ENCODE data around the gene CUBN. TPM values are rescaled to one million over a fixed set of nuclear protein-coding genes. Genes with fewer than 3 reads are reported as not detected.

The CUBN gene
- total RNA-seq, 1 experiment from 2014 or later: not detected

GRCh38 chr10:16779384-16779915 is 350.2 kb downstream of the CUBN start:
- H3K4me1 ChIP-seq (ENCODE audit: low read length): peaks cover 4% of the 10 kb centered on the region
- H3K9ac ChIP-seq (ENCODE audit: low read length): no peak overlapping the region
- no peak overlapping the region for H3K4me2 ChIP-seq (ENCODE audit: low read depth, low read length, poor library complexity, severe bottlenecking)
- no peak overlapping the region for H3K27ac ChIP-seq (ENCODE audit: low read length)
- H3K79me2 ChIP-seq (ENCODE audit: low read length): peaks cover 5% of the 10 kb centered on the region; the same call in 1 of the 2 replicates
- no peaks in the 10 kb centered on the region for H3K9me3 ChIP-seq (ENCODE audit: low read length)
- no peaks in the 10 kb centered on the region for H3K27me3 ChIP-seq (ENCODE audit: low read length)
- H3K36me3 ChIP-seq (ENCODE audit: insufficient read depth, low read length): no peaks in the 10 kb centered on the region
- no peaks in the 10 kb centered on the region for H4K20me1 ChIP-seq (ENCODE audit: insufficient read depth, low read depth, low read length)
- no peak for DNase-seq
- H3K4me3 ChIP-seq (ENCODE audit: low read length): no peak overlapping the region
- no peak overlapping the region for H2AFZ ChIP-seq (ENCODE audit: low read length)
- no peaks in the 10 kb centered on the region for H3K9me2 ChIP-seq (replicated peaks; ENCODE audit: insufficient read depth, low read length)

GRCh38 chr10:16777473-16778370 is 351.9 kb downstream of the CUBN start:
- Histone ChIP-seq H4K20me1 (ENCODE audit: insufficient read depth, low read depth, low read length) (no peaks in the 10 kb centered on the region), H2AFZ (ENCODE audit: low read length) (no peak overlapping the region), H3K9me3 (ENCODE audit: low read length) (no peaks in the 10 kb centered on the region), H3K4me3 (ENCODE audit: low read length) (no peak overlapping the region), H3K9ac (ENCODE audit: low read length) (peak overlapping the region; percentile 9; the same call in 1 of the 2 replicates), H3K36me3 (ENCODE audit: insufficient read depth, low read length) (no peaks in the 10 kb centered on the region), H3K79me2 (ENCODE audit: low read length) (peaks cover 9% of the 10 kb centered on the region; the same call in 1 of the 2 replicates), H3K4me1 (ENCODE audit: low read length) (peaks cover 4% of the 10 kb centered on the region), H3K27me3 (ENCODE audit: low read length) (no peaks in the 10 kb centered on the region), H3K27ac (ENCODE audit: low read length) (no peak overlapping the region), H3K9me2 (replicated peaks; ENCODE audit: insufficient read depth, low read length) (no peaks in the 10 kb centered on the region), H3K4me2 (ENCODE audit: low read depth, low read length, poor library complexity, severe bottlenecking) (no peak overlapping the region)
- peak; percentile 85 for DNase-seq

- H3K9me2 ChIP-seq (replicated peaks; ENCODE audit: insufficient read depth, low read length): no peaks in the 10 kb centered on the region
- H3K4me3 ChIP-seq (ENCODE audit: low read length): no peak overlapping the region
- H3K9ac ChIP-seq (ENCODE audit: low read length): peak overlapping the region; percentile 9; the same call in 1 of the 2 replicates
- H3K9me3 ChIP-seq (ENCODE audit: low read length): no peaks in the 10 kb centered on the region
- H3K27me3 ChIP-seq (ENCODE audit: low read length): no peaks in the 10 kb centered on the region
- H3K27ac ChIP-seq (ENCODE audit: low read length): no peak overlapping the region
- peaks cover 4% of the 10 kb centered on the region for H3K4me1 ChIP-seq (ENCODE audit: low read length)
- DNase-seq: no peak
- H2AFZ ChIP-seq (ENCODE audit: low read length): no peak overlapping the region
- no peaks in the 10 kb centered on the region for H4K20me1 ChIP-seq (ENCODE audit: insufficient read depth, low read depth, low read length)
- no peak overlapping the region for H3K4me2 ChIP-seq (ENCODE audit: low read depth, low read length, poor library complexity, severe bottlenecking)
- H3K36me3 ChIP-seq (ENCODE audit: insufficient read depth, low read length): no peaks in the 10 kb centered on the region
- peaks cover 14% of the 10 kb centered on the region; the same call in 1 of the 2 replicates for H3K79me2 ChIP-seq (ENCODE audit: low read length)
Observed at GRCh38 chr10:16776896-16777295, 352.7 kb downstream of the CUBN start.

Small RNAs within 50 kb of the gene (small RNA-seq; reads per million reads assigned to genes)
- not detected for gene AC067747.1

Other genes starting within 250 kb of the CUBN start
- gene TRDMT1, start 71.9 kb upstream of the CUBN start, total RNA-seq (2014; rRNA removed; shearing (Covaris generic); ENCODE audit: low replicate concordance): 3.1 and 8.3 TPM in 2 replicates
- 0.54 and 7.0 TPM in 2 replicates for gene VIM, start 98.4 kb upstream of the CUBN start, total RNA-seq (2014; rRNA removed; shearing (Covaris generic); ENCODE audit: low replicate concordance)